GM19099 (cell line): ENCODE results near the gene TEAD4.

Source experiments
- POLR2A ChIP-seq: IDR thresholded peaks from 3 replicates; pipeline ENCODE4 v1.6.1; 2011; ENCODE audit warnings: low read depth; ENCODE audit not compliant: insufficient read length; ENCODE audit errors: extremely low read depth

The TEAD4 gene

GRCh38 chr12:3071107-3071506 is 111.9 kb downstream of the TEAD4 start:
- no peak for TF ChIP-seq POLR2A

GRCh38 chr12:3071710-3072109 is 112.5 kb downstream of the TEAD4 start:
- no peak for TF ChIP-seq POLR2A

GRCh38 chr12:3073438-3074250 is 114.4 kb downstream of the TEAD4 start:
- TF ChIP-seq POLR2A = no peak

- TF ChIP-seq POLR2A = no peak
Measured at GRCh38 chr12:3075315-3075714, 116.1 kb downstream of the TEAD4 start.

GRCh38 chr12:3076730-3077571 is 117.8 kb downstream of the TEAD4 start, which contains the start of gene TSPAN9:
TSPAN9 (plus strand) TSS chr12:3077379; CDS start chr12:3201194, 123,815 bp downstream.
- TF ChIP-seq POLR2A = no peak

- no peak for TF ChIP-seq POLR2A
Measured at GRCh38 chr12:3077572-3078081, 118.4 kb downstream of the TEAD4 start.

- TF ChIP-seq POLR2A = no peak
Measured at GRCh38 chr12:3078086-3078820, 119.1 kb downstream of the TEAD4 start.

- no peak for TF ChIP-seq POLR2A
Measured at GRCh38 chr12:3081091-3081490, 121.9 kb downstream of the TEAD4 start.

- TF ChIP-seq POLR2A = no peak
Measured at GRCh38 chr12:3081886-3082285, 122.7 kb downstream of the TEAD4 start.

GRCh38 chr12:3083241-3083920 is 124.2 kb downstream of the TEAD4 start:
- no peak for TF ChIP-seq POLR2A

GRCh38 chr12:3083921-3084347 is 124.7 kb downstream of the TEAD4 start:
- no peak for TF ChIP-seq POLR2A

GRCh38 chr12:3084742-3085141 is 125.5 kb downstream of the TEAD4 start:
- no peak for TF ChIP-seq POLR2A

- no peak for TF ChIP-seq POLR2A
Measured at GRCh38 chr12:3085341-3086139, 126.3 kb downstream of the TEAD4 start.
